Erythroblast (primary cell): ENCODE results near the gene ZNF107.

Source experiments
- GATA1 ChIP-seq: IDR thresholded peaks from 2 replicates; pipeline ENCODE4 v1.6.1; 2011; ENCODE audit warnings: low read depth, mild to moderate bottlenecking, control low read depth, low read length, moderate library complexity
- POLR2A ChIP-seq: IDR thresholded peaks from 2 replicates; pipeline ENCODE4 v1.6.1; 2011; ENCODE audit warnings: mild to moderate bottlenecking, low read length

GRCh38 chr7:64691831-64692230, 25.9 kb downstream of the ZNF107 start:
- no peak for TF ChIP-seq POLR2A
- no peak for TF ChIP-seq GATA1
